ENCODE measurements around the gene ZDHHC19.

The ZDHHC19 gene

DNA sequence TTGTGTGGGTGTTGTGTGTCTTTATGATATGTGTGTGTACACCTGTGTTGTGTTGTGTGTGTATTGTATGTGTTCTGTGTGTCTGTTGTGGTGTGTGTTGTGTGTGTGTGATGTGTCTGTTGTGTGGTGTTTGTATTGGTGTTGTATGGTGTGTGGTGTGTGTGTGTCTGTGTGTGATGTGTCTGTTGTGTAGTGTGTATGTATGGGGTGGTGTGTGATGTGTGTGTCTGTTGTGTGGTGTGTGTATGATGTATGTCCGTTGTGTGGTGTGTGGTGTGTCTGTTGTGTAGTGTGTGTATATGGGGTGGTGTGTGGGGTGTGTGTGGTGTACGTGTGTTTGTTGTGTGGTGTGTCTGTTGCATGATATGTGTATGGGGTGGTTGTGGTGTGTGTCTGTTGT lies 46.6 kb downstream of the ZDHHC19 start:
- no peak for DNase-seq (ENCODE audit: low read depth)
- H3K4me3 ChIP-seq (ENCODE audit: low read depth, low read length), result peak overlapping the region; percentile 74
- TF ChIP-seq, protein P1, sequence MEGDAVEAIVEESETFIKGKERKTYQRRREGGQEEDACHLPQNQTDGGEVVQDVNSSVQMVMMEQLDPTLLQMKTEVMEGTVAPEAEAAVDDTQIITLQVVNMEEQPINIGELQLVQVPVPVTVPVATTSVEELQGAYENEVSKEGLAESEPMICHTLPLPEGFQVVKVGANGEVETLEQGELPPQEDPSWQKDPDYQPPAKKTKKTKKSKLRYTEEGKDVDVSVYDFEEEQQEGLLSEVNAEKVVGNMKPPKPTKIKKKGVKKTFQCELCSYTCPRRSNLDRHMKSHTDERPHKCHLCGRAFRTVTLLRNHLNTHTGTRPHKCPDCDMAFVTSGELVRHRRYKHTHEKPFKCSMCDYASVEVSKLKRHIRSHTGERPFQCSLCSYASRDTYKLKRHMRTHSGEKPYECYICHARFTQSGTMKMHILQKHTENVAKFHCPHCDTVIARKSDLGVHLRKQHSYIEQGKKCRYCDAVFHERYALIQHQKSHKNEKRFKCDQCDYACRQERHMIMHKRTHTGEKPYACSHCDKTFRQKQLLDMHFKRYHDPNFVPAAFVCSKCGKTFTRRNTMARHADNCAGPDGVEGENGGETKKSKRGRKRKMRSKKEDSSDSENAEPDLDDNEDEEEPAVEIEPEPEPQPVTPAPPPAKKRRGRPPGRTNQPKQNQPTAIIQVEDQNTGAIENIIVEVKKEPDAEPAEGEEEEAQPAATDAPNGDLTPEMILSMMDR (IDR thresholded peaks at IDR 0.05; ENCODE audit: low read depth, low read length), result no peak
- TF ChIP-seq POLR2A (IDR thresholded peaks at IDR 0.05; ENCODE audit: extremely low read depth, insufficient read length), result no peak
- TF ChIP-seq MYC (IDR thresholded peaks at IDR 0.05; ENCODE audit: low read depth, low read length), result no peak
- TF ChIP-seq, protein P2, sequence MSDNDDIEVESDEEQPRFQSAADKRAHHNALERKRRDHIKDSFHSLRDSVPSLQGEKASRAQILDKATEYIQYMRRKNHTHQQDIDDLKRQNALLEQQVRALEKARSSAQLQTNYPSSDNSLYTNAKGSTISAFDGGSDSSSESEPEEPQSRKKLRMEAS (IDR thresholded peaks at IDR 0.05; ENCODE audit: low read depth, low read length), result no peak

DNA sequence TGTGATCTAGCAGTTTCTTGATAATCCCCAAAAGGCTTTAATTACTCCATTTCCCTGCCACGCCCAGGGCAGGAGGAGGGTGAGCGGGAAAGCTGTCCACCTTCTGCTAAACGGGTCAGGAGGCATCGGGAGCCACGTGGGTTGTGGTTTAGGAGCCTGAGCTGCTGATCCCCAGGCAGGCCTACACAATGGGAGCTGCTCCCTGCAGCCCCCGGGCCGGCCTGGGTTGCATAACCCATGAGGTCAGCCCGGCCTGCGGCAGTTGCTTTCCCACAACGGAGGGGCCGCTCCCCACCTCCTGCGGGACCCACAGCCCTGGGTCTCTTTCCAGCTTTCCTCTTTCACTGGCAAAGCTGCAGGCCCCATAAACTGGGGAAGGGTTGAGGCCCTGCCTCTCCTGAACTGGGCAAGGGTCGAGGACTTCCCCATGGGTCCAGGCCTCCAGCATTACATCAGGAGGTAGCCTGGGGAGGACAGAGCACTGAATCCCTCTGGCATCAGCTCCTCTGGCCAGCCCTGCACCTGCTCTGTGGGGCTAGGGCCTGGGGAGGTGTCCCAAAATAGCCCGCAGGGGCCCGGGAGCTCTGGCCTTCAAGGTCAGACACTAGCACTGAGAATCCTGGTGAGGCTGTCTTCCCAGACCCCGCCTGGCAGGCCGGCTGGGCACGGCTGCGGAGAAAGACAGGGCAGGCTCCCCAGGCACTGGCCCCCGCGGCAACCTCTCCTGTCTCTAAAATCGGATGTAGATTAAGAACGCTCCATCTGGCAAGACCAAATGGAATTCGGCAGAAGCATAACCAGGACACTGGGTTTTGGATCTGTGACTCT lies 47.3 kb downstream of the ZDHHC19 start:
- peak; percentile 98 for DNase-seq (ENCODE audit: low read depth)
- TF ChIP-seq, protein P1 (IDR thresholded peaks at IDR 0.05; ENCODE audit: low read depth, low read length), result no peak
- TF ChIP-seq, protein P2 (IDR thresholded peaks at IDR 0.05; ENCODE audit: low read depth, low read length), result peak; percentile 96
- TF ChIP-seq MYC (IDR thresholded peaks at IDR 0.05; ENCODE audit: low read depth, low read length) (peak; percentile 88), POLR2A (IDR thresholded peaks at IDR 0.05; ENCODE audit: extremely low read depth, insufficient read length) (peak; percentile 6)
- peak overlapping the region; percentile 74 for H3K4me3 ChIP-seq (ENCODE audit: low read depth, low read length)

DNA sequence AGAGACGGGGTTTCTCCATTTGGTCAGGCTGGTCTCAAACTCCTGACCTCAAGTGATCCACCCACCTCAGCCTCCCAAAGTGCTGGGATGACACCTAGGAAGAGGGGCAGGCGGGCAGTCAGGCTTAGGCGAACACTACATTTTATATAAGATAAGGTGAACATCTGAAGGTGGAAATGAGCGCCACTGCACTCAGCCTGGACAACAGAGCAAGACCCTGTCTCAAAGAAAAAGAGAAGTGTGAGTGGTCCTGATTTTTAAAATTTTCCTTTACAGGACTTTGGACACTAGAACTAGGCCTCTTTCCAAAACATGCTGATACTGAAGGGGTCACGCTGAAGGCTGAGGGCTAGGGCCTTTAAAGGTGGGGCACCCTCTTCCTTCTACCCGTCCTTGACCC lies 48.0 kb downstream of the ZDHHC19 start:
- no peak for DNase-seq (ENCODE audit: low read depth)
- peak overlapping the region; percentile 11 for H3K4me3 ChIP-seq (ENCODE audit: low read depth, low read length)
- TF ChIP-seq, protein P1 (IDR thresholded peaks at IDR 0.05; ENCODE audit: low read depth, low read length), result no peak
- TF ChIP-seq MYC (IDR thresholded peaks at IDR 0.05; ENCODE audit: low read depth, low read length) (no peak), POLR2A (IDR thresholded peaks at IDR 0.05; ENCODE audit: extremely low read depth, insufficient read length) (no peak)
- TF ChIP-seq, protein P2 (IDR thresholded peaks at IDR 0.05; ENCODE audit: low read depth, low read length), result no peak

DNA sequence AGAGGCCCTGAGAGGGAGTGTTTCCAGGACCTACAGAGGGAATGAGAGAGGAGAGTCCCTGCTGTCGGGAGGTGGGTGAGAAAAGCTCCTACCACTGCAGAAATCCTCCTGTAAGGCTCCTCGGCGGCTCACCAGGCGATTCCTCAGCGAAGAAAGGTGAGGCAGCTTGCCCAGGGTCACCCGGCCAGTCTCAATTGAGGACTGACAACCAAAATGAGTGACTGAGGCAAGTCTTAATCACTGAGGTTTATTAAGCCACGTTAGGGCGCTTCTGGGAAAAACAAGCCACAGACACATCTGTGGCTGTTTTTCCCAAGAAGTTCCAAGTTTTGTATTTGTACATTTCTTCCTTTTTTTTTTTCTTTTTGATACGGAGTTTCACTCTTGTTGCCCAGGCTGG lies 48.5 kb downstream of the ZDHHC19 start:
- DNase-seq (ENCODE audit: low read depth), result no peak
- no peak overlapping the region for H3K4me3 ChIP-seq (ENCODE audit: low read depth, low read length)
- TF ChIP-seq, protein P2 (IDR thresholded peaks at IDR 0.05; ENCODE audit: low read depth, low read length), result no peak
- TF ChIP-seq POLR2A (IDR thresholded peaks at IDR 0.05; ENCODE audit: extremely low read depth, insufficient read length) (no peak), MYC (IDR thresholded peaks at IDR 0.05; ENCODE audit: low read depth, low read length) (no peak)
- TF ChIP-seq, protein P1 (IDR thresholded peaks at IDR 0.05; ENCODE audit: low read depth, low read length), result no peak

DNA sequence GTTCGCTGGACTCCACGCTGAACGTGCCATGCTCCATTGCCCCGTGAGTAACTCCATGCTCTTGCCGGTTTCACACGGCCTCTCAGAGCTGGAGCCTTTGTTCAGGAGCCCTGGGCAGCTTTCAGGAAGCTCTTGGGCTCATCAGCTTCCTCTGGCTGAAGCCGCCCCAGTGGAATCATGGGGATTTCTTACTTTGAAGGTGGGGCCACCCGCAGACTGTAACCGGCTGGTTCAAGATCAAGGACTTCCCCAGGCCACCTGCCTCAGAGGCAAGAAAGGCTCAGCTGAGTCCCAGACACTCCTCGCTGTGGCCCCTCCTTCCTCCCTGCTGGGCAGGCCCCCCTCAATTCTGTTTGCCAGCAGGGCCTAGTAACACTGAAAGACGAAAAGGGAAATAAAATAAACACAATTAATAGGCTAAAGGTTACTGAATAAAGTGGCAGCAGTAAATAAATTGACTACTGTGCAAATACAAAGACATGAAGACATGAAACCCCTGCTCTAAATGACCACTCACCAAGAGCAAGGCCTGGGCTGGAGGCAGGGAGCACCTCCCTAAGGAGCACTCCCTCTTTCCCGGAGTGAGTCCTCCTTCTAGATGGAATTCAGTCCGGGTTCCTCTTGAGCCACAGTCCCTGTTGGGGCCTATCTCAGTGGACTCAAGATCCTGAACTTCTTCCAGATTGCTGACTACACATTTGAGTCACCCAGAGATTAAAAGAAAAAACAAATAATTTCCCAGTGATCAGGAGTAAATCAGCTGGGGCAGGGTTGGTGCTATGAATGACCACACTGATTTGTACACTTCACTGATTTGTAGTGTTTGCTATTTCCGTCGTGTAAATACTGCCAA lies 51.0 kb downstream of the ZDHHC19 start:
- peak; percentile 92 for DNase-seq (ENCODE audit: low read depth)
- H3K4me3 ChIP-seq (ENCODE audit: low read depth, low read length), result no peak overlapping the region

More for the DNA sequence above, 51.0 kb downstream of the ZDHHC19 start:
- TF ChIP-seq POLR2A (IDR thresholded peaks at IDR 0.05; ENCODE audit: extremely low read depth, insufficient read length) (peak; percentile 59), MYC (IDR thresholded peaks at IDR 0.05; ENCODE audit: low read depth, low read length) (peak; percentile 68)
- TF ChIP-seq, protein P2 (IDR thresholded peaks at IDR 0.05; ENCODE audit: low read depth, low read length), result peak; percentile 66
- TF ChIP-seq, protein P1 (IDR thresholded peaks at IDR 0.05; ENCODE audit: low read depth, low read length), result no peak

All from NB4 (cell line).